IPS DF 6.9 (cell line): ENCODE data around the gene CNTNAP2.

ENCODE experiments used
- DNase-seq: peaks from one replicate; pipeline ENCODE4 v3.0.0-alpha.2; 2013; ENCODE audit warnings: low read depth, low spot score
- H3K27ac ChIP-seq: one replicate; pipeline ENCODE4 v1.5.1; 2013; ENCODE audit warnings: low read length, control low read depth
- H3K27me3 ChIP-seq: 2 replicates; pipeline ENCODE4 v1.6.1; 2013; ENCODE audit warnings: mild to moderate bottlenecking, low read length; ENCODE audit not compliant: control insufficient read depth, insufficient read depth
- H3K36me3 ChIP-seq: 2 replicates; pipeline ENCODE4 v1.6.1; 2013; ENCODE audit warnings: low read length; ENCODE audit not compliant: control insufficient read depth, insufficient read depth
- H3K4me1 ChIP-seq: 2 replicates; pipeline ENCODE4 v1.6.1; 2013; ENCODE audit warnings: low read length; ENCODE audit not compliant: control insufficient read depth, insufficient read depth
- H3K4me3 ChIP-seq: 2 replicates; pipeline ENCODE4 v1.5.1; 2013; ENCODE audit warnings: mild to moderate bottlenecking, low read length
- H3K9me3 ChIP-seq: 2 replicates; pipeline ENCODE4 v1.6.1; 2013; ENCODE audit warnings: low read length, inconsistent platforms; ENCODE audit not compliant: control insufficient read depth, insufficient read depth
- WGBS: extraction: QIAGEN DNeasy Blood & Tissue Kit; methylation state at CpG from one replicate; pipeline ENCODE4 v1.1.7; 2013; ENCODE audit warnings: mixed read lengths, missing lambda C conversion rate; ENCODE audit not compliant: insufficient read length, insufficient coverage; 5-methylcytosine and 5-hydroxymethylcytosine counted together

Gene CNTNAP2

DNA sequence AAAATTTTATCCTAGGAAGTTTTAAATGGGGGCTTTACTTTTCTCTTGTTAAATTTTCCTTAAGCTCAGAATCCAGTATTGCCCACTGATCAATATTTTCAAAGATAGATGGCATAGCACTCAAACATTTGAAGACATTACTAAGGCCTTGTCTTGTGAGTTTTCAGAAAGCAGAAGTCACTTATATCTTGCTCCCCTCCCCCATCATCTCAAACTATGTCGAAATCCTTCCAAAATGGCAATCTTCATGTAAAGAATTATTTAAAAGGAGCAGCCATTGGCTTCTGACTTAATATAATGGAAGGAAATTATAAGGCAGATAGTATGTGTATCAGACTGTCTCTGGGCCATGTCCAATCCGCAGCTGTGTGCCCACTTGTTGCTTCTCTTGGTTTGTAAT lies 1920.4 kb downstream of the CNTNAP2 start:
- no peaks in the 10 kb centered on the region for H3K36me3 ChIP-seq
- no peak overlapping the region for H3K27ac ChIP-seq
- no peak overlapping the region for H3K4me3 ChIP-seq
- H3K27me3 ChIP-seq: no peaks in the 10 kb centered on the region; the same call in 1 of the 2 replicates
- H3K4me1 ChIP-seq: no peaks in the 10 kb centered on the region
- no CpG with 5 or more reads among the region's 2 CpGs for WGBS
- no peaks in the 10 kb centered on the region for H3K9me3 ChIP-seq
- DNase-seq: no peak

DNA sequence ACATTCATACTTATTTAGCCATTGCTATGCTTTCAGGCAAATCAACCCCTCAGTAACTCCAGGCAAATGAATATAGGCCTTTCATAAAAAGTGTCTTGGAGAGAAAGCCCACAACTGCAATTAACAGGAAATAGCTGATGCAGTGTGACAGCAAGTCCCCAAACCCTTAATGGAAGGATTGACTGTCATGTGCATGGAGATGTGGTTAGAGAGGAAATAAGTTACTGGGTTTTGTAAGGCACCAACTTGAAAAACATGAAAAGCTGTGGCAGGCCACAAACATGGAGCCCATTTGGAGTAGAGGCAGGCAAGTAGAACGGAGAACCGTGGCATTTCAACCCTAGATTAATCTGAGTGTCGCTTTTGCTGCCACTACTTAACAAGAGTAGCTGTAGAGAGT lies 1924.6 kb downstream of the CNTNAP2 start:
- Histone ChIP-seq H3K4me3 (no peak overlapping the region), H3K4me1 (no peaks in the 10 kb centered on the region), H3K27ac (no peak overlapping the region), H3K9me3 (no peaks in the 10 kb centered on the region), H3K36me3 (no peaks in the 10 kb centered on the region), H3K27me3 (no peaks in the 10 kb centered on the region; the same call in 1 of the 2 replicates)
- WGBS: no CpG with 5 or more reads among the region's 3 CpGs
- DNase-seq: no peak

DNA sequence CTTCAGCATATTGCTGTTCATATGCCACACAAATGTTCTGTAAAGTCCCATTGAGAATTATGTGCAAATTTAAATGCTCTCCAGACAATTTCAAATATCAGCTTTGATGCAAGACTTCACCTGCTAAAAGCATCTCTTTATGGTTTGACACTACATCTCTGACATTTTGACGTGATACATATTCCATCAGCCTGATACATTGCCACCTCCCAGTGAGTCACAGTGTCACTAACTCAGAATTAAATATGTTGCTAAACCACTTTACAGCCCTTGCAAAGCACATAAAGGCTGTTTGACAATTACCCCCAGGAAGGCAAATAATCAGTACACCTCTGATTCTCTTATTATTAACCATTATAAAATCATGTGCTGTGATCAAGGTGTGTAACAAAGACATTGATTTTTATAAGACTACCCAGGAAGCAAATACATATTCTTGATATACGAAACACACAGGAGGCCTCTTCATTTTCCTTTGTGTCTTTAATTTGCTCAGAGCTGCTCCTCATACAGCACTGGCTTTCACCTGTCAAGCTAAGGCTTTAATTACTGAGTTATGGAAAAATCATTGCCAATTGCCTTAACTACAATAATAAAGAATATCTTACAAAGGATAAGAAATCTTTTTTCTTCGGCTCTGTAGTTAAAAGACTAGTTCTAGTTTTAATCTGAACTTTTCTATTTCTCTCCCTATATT lies 1926.5 kb downstream of the CNTNAP2 start:
- Histone ChIP-seq H3K36me3 (no peaks in the 10 kb centered on the region), H3K4me3 (no peak overlapping the region), H3K9me3 (no peaks in the 10 kb centered on the region), H3K27me3 (no peaks in the 10 kb centered on the region; the same call in 1 of the 2 replicates), H3K4me1 (no peaks in the 10 kb centered on the region), H3K27ac (no peak overlapping the region)
- no peak for DNase-seq
- WGBS: no CpG with 5 or more reads among the region's 3 CpGs

DNA sequence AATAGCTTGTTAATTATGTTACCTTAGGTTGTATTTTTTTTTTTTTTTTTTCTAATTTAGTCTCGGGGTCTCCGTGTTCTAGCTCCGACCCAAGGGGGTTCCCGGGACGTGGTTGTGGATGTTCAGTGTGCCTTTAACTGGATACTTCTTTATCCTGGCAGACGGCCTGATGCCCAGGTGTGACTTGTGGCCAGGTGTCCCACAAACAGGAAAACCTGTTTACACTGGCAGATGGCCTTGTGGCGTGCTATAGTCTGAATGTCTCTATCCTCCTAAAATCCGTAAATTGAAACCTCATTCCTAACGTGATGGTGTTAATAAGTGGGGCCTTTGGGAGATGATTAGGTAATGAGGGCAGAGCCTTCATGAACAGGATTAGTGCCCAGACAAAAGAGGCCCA lies 1927.6 kb downstream of the CNTNAP2 start:
- Histone ChIP-seq H3K27me3 (no peaks in the 10 kb centered on the region; the same call in 1 of the 2 replicates), H3K4me3 (no peak overlapping the region), H3K36me3 (no peaks in the 10 kb centered on the region), H3K4me1 (no peaks in the 10 kb centered on the region), H3K9me3 (no peaks in the 10 kb centered on the region), H3K27ac (no peak overlapping the region)
- DNase-seq: no peak
- WGBS: no CpG with 5 or more reads among the region's 9 CpGs

DNA sequence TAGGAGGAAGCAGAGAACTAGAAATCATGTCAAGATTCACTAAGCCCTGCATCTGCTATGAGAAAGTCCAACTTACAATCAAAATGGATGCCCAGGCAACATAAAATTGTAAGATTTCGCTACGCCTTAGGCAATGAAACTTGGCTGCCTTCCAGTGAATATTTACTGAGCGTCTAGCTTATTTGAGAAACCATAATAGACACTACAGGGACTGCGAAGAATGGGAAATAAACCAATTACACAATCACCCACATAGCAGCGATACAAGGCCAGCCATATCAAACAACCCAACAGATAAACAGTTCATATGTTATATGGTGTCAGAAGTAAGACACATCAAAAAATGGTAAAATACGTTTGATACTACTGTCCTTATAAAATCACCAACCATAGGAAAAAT lies 1928.9 kb downstream of the CNTNAP2 start:
- Histone ChIP-seq H3K9me3 (no peaks in the 10 kb centered on the region), H3K27ac (no peak overlapping the region), H3K36me3 (no peaks in the 10 kb centered on the region), H3K27me3 (no peaks in the 10 kb centered on the region; the same call in 1 of the 2 replicates), H3K4me1 (no peaks in the 10 kb centered on the region), H3K4me3 (no peak overlapping the region)
- DNase-seq: no peak
- WGBS: no CpG with 5 or more reads among the region's 6 CpGs

DNA sequence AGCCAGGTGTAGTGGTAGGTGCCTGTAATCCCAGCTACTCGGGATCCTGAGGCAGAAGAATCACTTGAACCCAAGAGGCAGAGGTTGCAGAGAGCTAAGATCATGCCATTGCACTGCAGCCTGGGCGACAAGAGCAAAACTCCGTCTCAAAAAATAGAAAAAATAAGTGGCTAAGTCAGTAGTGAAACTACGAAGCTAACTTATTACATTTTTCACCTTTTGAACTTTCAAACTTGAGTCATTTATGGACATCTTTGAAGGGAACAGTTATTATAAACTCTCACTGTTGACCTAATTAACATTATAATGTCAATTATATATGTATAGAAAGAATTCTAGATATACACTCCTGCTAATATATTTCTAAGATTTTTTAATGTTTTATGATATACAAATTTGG lies 1932.5 kb downstream of the CNTNAP2 start:
- no peaks in the 10 kb centered on the region for H3K9me3 ChIP-seq
- no peaks in the 10 kb centered on the region for H3K27me3 ChIP-seq
- H3K36me3 ChIP-seq: no peaks in the 10 kb centered on the region
- H3K4me1 ChIP-seq: no peaks in the 10 kb centered on the region
- no peak overlapping the region for H3K27ac ChIP-seq
- no CpG with 5 or more reads among the region's 4 CpGs for WGBS
- DNase-seq: no peak
- no peak overlapping the region for H3K4me3 ChIP-seq

DNA sequence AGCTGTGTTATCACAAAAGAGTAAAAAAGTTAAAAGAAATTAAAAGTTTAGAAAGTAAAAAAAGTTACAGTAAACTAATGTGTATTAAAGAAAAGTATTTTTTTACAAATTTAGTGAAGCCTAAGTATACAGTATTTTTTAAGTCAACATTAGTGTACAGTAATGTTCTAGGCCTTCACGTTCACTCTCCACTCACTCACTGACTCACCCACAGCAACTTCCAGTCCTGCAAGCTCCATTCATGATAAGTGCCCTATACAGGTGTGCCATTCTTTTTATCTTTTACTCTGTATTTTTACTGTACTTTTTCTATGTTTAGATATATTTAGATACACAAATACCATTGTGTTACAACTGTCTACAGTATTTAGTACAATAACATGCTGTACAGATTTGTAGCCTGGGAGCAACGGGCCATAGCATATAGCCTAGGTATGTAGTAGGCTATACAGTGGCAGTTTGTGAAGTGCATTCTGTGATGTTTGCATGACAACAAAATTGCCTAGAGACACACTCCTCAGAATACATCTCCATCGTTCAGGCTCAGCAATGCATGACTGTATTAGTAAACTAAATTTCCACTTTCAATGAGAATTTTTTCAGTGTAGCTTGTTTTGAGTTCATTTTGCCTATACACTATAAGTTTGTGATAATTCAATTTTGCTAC lies 1934.0 kb downstream of the CNTNAP2 start:
- Histone ChIP-seq H3K9me3 (no peaks in the 10 kb centered on the region), H3K36me3 (no peaks in the 10 kb centered on the region), H3K27ac (no peak overlapping the region), H3K4me1 (no peaks in the 10 kb centered on the region), H3K27me3 (no peaks in the 10 kb centered on the region), H3K4me3 (no peak overlapping the region)
- no CpG with 5 or more reads among the region's 3 CpGs for WGBS
- no peak for DNase-seq

DNA sequence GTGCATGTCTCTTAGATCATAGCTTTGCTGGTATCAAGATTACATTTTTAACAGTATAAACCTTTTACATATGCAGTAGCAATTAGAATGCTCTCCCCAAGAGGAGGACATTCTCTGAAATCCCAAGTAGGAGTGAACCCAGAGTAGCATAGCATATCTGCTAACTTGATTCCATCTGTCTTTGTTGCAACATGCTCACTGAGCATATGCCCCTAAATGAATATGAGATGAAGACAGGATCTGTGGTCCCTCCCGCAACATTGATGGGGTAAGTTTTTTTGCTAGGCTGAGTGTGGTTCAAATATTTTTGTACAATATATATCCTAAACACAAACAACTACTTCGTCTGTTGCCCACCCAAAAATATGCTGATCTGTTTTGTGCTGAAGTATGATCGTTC lies 1939.8 kb downstream of the CNTNAP2 start:
- no peaks in the 10 kb centered on the region for H3K9me3 ChIP-seq
- H3K4me3 ChIP-seq: no peak overlapping the region
- H3K27ac ChIP-seq: no peak overlapping the region
- no peak for DNase-seq
- no peaks in the 10 kb centered on the region for H3K36me3 ChIP-seq
- H3K4me1 ChIP-seq: peaks cover 2% of the 10 kb centered on the region; the same call in 1 of the 2 replicates
- WGBS: no CpG with 5 or more reads among the region's 3 CpGs
- no peaks in the 10 kb centered on the region for H3K27me3 ChIP-seq

DNA sequence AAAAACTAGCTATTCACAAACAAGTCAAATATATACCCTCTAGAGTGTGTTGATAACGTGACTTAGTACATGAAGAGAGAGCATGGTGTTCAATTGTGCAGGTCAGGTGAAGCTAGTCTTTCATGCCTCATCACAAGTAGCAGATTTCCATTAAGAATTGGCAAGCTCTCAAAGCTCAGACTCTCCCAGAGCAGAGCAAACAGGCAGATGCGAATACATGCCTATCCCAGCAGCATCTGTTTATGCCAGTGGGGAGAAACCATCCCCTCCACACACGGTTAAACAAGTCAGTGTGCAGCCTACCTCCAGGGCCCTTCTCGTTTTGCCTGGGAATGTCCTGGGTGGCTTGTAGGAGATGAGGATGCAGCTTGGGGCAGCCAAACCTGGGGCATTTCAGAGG lies 1941.5 kb downstream of the CNTNAP2 start:
- Histone ChIP-seq H3K27me3 (no peaks in the 10 kb centered on the region), H3K27ac (no peak overlapping the region), H3K4me1 (peaks cover 2% of the 10 kb centered on the region; the same call in 1 of the 2 replicates), H3K4me3 (no peak overlapping the region), H3K9me3 (no peaks in the 10 kb centered on the region), H3K36me3 (no peaks in the 10 kb centered on the region)
- DNase-seq: no peak
- no CpG with 5 or more reads among the region's 4 CpGs for WGBS

DNA sequence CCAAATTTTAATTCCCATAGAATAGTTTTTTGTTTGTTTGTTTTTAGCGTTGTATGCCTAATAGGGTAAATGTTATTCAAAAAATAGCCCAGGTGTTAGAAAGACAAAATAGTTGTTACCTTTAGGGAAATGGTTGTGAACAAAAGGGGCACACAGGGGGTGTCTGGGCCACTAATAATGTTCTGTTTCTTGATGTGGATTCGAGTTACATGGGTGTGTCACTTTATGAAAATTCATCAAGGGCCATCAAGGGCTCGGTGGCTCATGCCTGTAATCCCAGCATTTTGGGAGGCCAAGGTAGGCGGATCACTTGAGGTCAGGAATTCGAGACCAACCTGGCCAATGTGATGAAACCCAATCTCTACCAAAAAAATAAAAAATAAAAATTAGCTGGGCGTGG lies 1942.2 kb downstream of the CNTNAP2 start:
- DNase-seq: no peak
- H3K4me3 ChIP-seq: no peak overlapping the region
- no peak overlapping the region for H3K27ac ChIP-seq
- WGBS: no CpG with 5 or more reads among the region's 6 CpGs
- peaks cover 2% of the 10 kb centered on the region; the same call in 1 of the 2 replicates for H3K4me1 ChIP-seq
- no peaks in the 10 kb centered on the region for H3K9me3 ChIP-seq
- no peaks in the 10 kb centered on the region for H3K36me3 ChIP-seq
- no peaks in the 10 kb centered on the region for H3K27me3 ChIP-seq
